Measurements from ENCODE around the gene TNFSF15. TPM values are rescaled to one million over a fixed set of nuclear protein-coding genes. Genes with fewer than 3 reads are reported as not detected.

TNFSF15 gene
- total and polyA plus RNA-seq, 2 of the 4 experiments (the other 2 are of a cell fraction): 0.03 to 0.18 TPM

- TF ChIP-seq MAFK (IDR thresholded peaks at IDR 0.05; ENCODE audit: low read depth, low read length): no peak
Observed at GRCh38 chr9:114805670-114806525, at the start of gene TNFSF15 (continued).

GRCh38 chr9:114855488-114855887 lies 49.6 kb upstream of the TNFSF15 start:
- Histone ChIP-seq H4K8ac (ENCODE audit: low read depth in 2 of 2, low read length in 2 of 2) (no peak overlapping the region; a peak in 1 of 4 replicates), H2BK120ac (ENCODE audit: low read depth, low read length) (no peak overlapping the region), H3K4ac (ENCODE audit: low read depth, low read length) (no peak overlapping the region), H3K14ac (replicated peaks; ENCODE audit: low read depth, low read length) (no peak overlapping the region), H4K91ac (ENCODE audit: insufficient read depth, low read depth, low read length) (no peak overlapping the region), H3K4me1 (ENCODE audit: control insufficient read depth, insufficient read depth, low read length) (peaks cover 18% of the 10 kb centered on the region), H2BK15ac (ENCODE audit: low read depth, low read length) (peak overlapping the region; percentile 79; the same call in 2 of the 3 replicates), H3K79me1 (ENCODE audit: low read depth in 1 of 2, low read length in 2 of 2) (no peaks in the 10 kb centered on the region), H3K9ac (ENCODE audit: low read depth, low read length) (no peak overlapping the region), H3K4me3 (ENCODE audit: insufficient read depth, low read depth, low read length) (no peak overlapping the region), H3K4me2 (ENCODE audit: low read depth, low read length) (no peak overlapping the region), H3K27ac (ENCODE audit: insufficient read depth, low read length) (no peak overlapping the region), H3K27me3 (ENCODE audit: control insufficient read depth, insufficient read depth, low read length) (no peaks in the 10 kb centered on the region), H2BK5ac (ENCODE audit: low read depth, low read length, poor library complexity, severe bottlenecking) (no peak overlapping the region), H2BK20ac (ENCODE audit: low read depth, low read length) (0 out of 2 replicates have a peak overlapping the region, but pooled peaks have one; percentile 27), H2AK9ac (replicated peaks; ENCODE audit: low read depth, low read length, poor library complexity) (no peak overlapping the region), H2AFZ (replicated peaks; ENCODE audit: low read length, poor library complexity) (no peak overlapping the region), H2AK5ac (ENCODE audit: low read depth, low read length) (no peak overlapping the region), H3K56ac (ENCODE audit: extremely low read depth, insufficient read depth, low read length) (no peak overlapping the region), H4K5ac (ENCODE audit: low read depth, low read length) (no peak overlapping the region; the same call in 1 of the 2 replicates), H3K18ac (ENCODE audit: low read depth, low read length) (peak overlapping the region; percentile 67; the same call in 1 of the 2 replicates), H4K20me1 (ENCODE audit: insufficient read depth, low read length) (no peaks in the 10 kb centered on the region), H3K9me3 (ENCODE audit: control insufficient read depth, insufficient read depth, low read length) (no peaks in the 10 kb centered on the region), H3K9me1 (ENCODE audit: insufficient read depth, low read length) (no peaks in the 10 kb centered on the region; the same call in 1 of the 2 replicates), H3K23ac (ENCODE audit: low read depth, low read length) (no peak overlapping the region), H3K36me3 (ENCODE audit: control insufficient read depth, insufficient read depth, low read length) (no peaks in the 10 kb centered on the region)
- ChIA-PET POLR2A (ENCODE audit: unreplicated experiment) (no interaction called here), CTCF (no interaction called here)
- dilution Hi-C loops (cut with HindIII; ENCODE audit: low sequenced_read_pairs, unreplicated experiment): no loop called here
- ATAC-seq (ENCODE audit: low read depth): no peak
- WGBS, 2 experiments (ENCODE audit: extremely low coverage in 2 of 2, insufficient read length in 1 of 2): no CpG with 5 or more reads among the region's 2 CpGs
- in situ Hi-C loops (cut with MboI; ENCODE audit: low sequenced_read_pairs): no loop called here
- intact Hi-C loops (cut with micrococcal nuclease): loop anchor here (5.0 kb wide), 1 partner anchor 42 kb away; no protein-coding TSS in a partner anchor
- DNase-seq: peak; percentile 12
- BruUV-seq (replicated peaks): no TSS peak
- TF ChIP-seq RCOR1 (IDR thresholded peaks at IDR 0.05; ENCODE audit: insufficient replicate concordance, low read length) (no peak), FOS (IDR thresholded peaks at IDR 0.05; ENCODE audit: low read depth, low read length) (no peak), POLR2A (IDR thresholded peaks at IDR 0.05; ENCODE audit: low read depth, low read length) (no peak), BHLHE40 (IDR thresholded peaks at IDR 0.05; ENCODE audit: low read depth, low read length) (no peak), USF2 (IDR thresholded peaks at IDR 0.05; ENCODE audit: low read depth, low read length) (no peak), MAFK (IDR thresholded peaks at IDR 0.05; ENCODE audit: low read depth, low read length) (no peak), ELK1 (IDR thresholded peaks at IDR 0.05; ENCODE audit: borderline replicate concordance, low read depth, low read length) (no peak), RFX5 (IDR thresholded peaks at IDR 0.05; ENCODE audit: low read depth, low read length) (no peak), MXI1 (IDR thresholded peaks at IDR 0.05; ENCODE audit: borderline replicate concordance, low read depth, low read length) (no peak), NFE2L2 (IDR thresholded peaks at IDR 0.05; ENCODE audit: low read depth, low read length) (no peak), MAZ (IDR thresholded peaks at IDR 0.05; ENCODE audit: borderline replicate concordance, low read depth, low read length) (no peak), CHD1 (IDR thresholded peaks at IDR 0.05; ENCODE audit: low read depth, low read length) (no peak)

All from IMR-90 (cell line).